Trophoblast cell (in vitro differentiated cells and primary cell): ENCODE results near the gene VPS41.

Experiments used
- DNase-seq, 2 donors: peaks; one replicate each; pipeline ENCODE4 v3.0.0-alpha.2; 2016
- H2AFZ ChIP-seq: 2 replicates; pipeline ENCODE4 v1.6.1; 2013; ENCODE audit warnings: low read length, moderate library complexity, mild to moderate bottlenecking; ENCODE audit not compliant: insufficient read depth, poor library complexity
- H2AK5ac ChIP-seq: 2 replicates; pipeline ENCODE4 v1.6.1; 2013; ENCODE audit warnings: mild to moderate bottlenecking, low read length
- H2BK120ac ChIP-seq: 2 replicates; pipeline ENCODE4 v1.6.1; 2013; ENCODE audit warnings: low read length, mild to moderate bottlenecking, moderate library complexity; ENCODE audit not compliant: insufficient read depth, poor library complexity
- H2BK12ac ChIP-seq: 2 replicates; pipeline ENCODE4 v1.6.1; 2013; ENCODE audit warnings: mild to moderate bottlenecking, low read length, moderate library complexity
- H2BK5ac ChIP-seq: 2 replicates; pipeline ENCODE4 v1.6.1; 2013; ENCODE audit warnings: low read length, low read depth, moderate library complexity, mild to moderate bottlenecking; ENCODE audit not compliant: poor library complexity
- H3K14ac ChIP-seq: 2 replicates; pipeline ENCODE4 v1.6.1; 2013; ENCODE audit warnings: mild to moderate bottlenecking, low read length
- H3K18ac ChIP-seq: 2 replicates; pipeline ENCODE4 v1.6.1; 2013; ENCODE audit warnings: mild to moderate bottlenecking, low read length
- H3K23ac ChIP-seq: 2 replicates; pipeline ENCODE4 v1.6.1; 2013; ENCODE audit warnings: low read length
- H3K27ac ChIP-seq: 2 replicates; pipeline ENCODE4 v1.5.1; 2013; ENCODE audit warnings: low read depth, mild to moderate bottlenecking, inconsistent platforms, low read length, moderate library complexity
- H3K27me3 ChIP-seq: 2 replicates; pipeline ENCODE4 v1.6.1; 2013; ENCODE audit warnings: inconsistent platforms, mild to moderate bottlenecking, low read length, moderate library complexity; ENCODE audit not compliant: insufficient read depth
- H3K36me3 ChIP-seq, 2 experiments: 1 replicate in 1 of 2; 2 replicates in 1 of 2; pipeline ENCODE4 v1.6.1; 2013; ENCODE audit warnings: low read length in 2 of 2, mild to moderate bottlenecking in 2 of 2, moderate library complexity in 1 of 2; ENCODE audit not compliant: insufficient read depth in 2 of 2, control insufficient read depth in 1 of 2
- H3K4ac ChIP-seq: 2 replicates; pipeline ENCODE4 v1.6.1; 2013; ENCODE audit warnings: low read depth, mild to moderate bottlenecking, low read length, moderate library complexity
- H3K4me1 ChIP-seq, 2 experiments: 1 replicate in 1 of 2; 2 replicates in 1 of 2; pipeline ENCODE4 v1.6.1; 2013; ENCODE audit warnings: low read length in 2 of 2, mild to moderate bottlenecking in 2 of 2, moderate library complexity in 1 of 2; ENCODE audit not compliant: insufficient read depth in 2 of 2, control insufficient read depth in 1 of 2
- H3K4me2 ChIP-seq: 2 replicates; pipeline ENCODE4 v1.6.1; 2013; ENCODE audit warnings: inconsistent platforms, mild to moderate bottlenecking, low read length, moderate library complexity
- H3K4me3 ChIP-seq: 2 replicates; pipeline ENCODE4 v1.5.1; 2013; ENCODE audit warnings: mild to moderate bottlenecking, low read depth, low read length, inconsistent platforms
- H3K79me1 ChIP-seq: one replicate; pipeline ENCODE4 v1.6.1; 2013; ENCODE audit warnings: low read length
- H3K79me2 ChIP-seq: 2 replicates; pipeline ENCODE4 v1.6.1; 2013; ENCODE audit warnings: low read length, mild to moderate bottlenecking; ENCODE audit not compliant: control insufficient read depth, insufficient read depth, poor library complexity
- H3K9ac ChIP-seq: 2 replicates; pipeline ENCODE4 v1.6.1; 2013; ENCODE audit warnings: mild to moderate bottlenecking, low read length
- H3K9me3 ChIP-seq: 2 replicates; pipeline ENCODE4 v1.6.1; 2013; ENCODE audit warnings: low read depth, mild to moderate bottlenecking, control low read depth, inconsistent platforms, low read length; ENCODE audit not compliant: insufficient read depth
- H4K12ac ChIP-seq: 2 replicates; pipeline ENCODE4 v1.6.1; 2013; ENCODE audit warnings: low read depth, mild to moderate bottlenecking, low read length, moderate library complexity
- H4K8ac ChIP-seq: 2 replicates; pipeline ENCODE4 v1.6.1; 2013; ENCODE audit warnings: low read depth, mild to moderate bottlenecking, low read length, moderate library complexity
- H4K91ac ChIP-seq: one replicate; pipeline ENCODE4 v1.6.1; 2013; ENCODE audit warnings: low read depth, mild to moderate bottlenecking, low read length, moderate library complexity
- WGBS: extraction: QIAGEN DNeasy Blood & Tissue Kit; methylation state at CpG from one replicate; pipeline ENCODE4 v1.1.7; 2013; ENCODE audit warnings: missing lambda C conversion rate; ENCODE audit not compliant: insufficient read length, insufficient coverage; ENCODE audit errors: extremely low coverage; 5-methylcytosine and 5-hydroxymethylcytosine counted together

VPS41 gene

GRCh38 chr7:38673795-38674194 is 235.2 kb downstream of the VPS41 start:
- Histone ChIP-seq H2BK120ac (no peak overlapping the region), H3K4ac (no peak overlapping the region), H4K91ac (no peak overlapping the region), H3K14ac (no peak overlapping the region), H3K23ac (no peak overlapping the region), H4K12ac (no peak overlapping the region), H3K9ac (no peak overlapping the region), H3K27me3 (no peaks in the 10 kb centered on the region), H3K79me1 (no peaks in the 10 kb centered on the region), H3K9me3 (no peaks in the 10 kb centered on the region), H3K36me3 (no peaks in the 10 kb centered on the region), H2AFZ (no peak overlapping the region), H3K4me3 (no peak overlapping the region), H2BK12ac (no peak overlapping the region), H3K4me2 (no peak overlapping the region), H3K4me1 (no peaks in the 10 kb centered on the region), H2BK5ac (no peak overlapping the region), H4K8ac (no peak overlapping the region), H3K79me2 (no peaks in the 10 kb centered on the region), H3K18ac (no peak overlapping the region), H3K27ac (no peak overlapping the region), H2AK5ac (no peak overlapping the region)
- WGBS = no CpG with 5 or more reads among the region's 3 CpGs
- DNase-seq = peak; percentile 5 to 47
